ENCODE measurements around the gene C11orf91.

Gene C11orf91

DNA sequence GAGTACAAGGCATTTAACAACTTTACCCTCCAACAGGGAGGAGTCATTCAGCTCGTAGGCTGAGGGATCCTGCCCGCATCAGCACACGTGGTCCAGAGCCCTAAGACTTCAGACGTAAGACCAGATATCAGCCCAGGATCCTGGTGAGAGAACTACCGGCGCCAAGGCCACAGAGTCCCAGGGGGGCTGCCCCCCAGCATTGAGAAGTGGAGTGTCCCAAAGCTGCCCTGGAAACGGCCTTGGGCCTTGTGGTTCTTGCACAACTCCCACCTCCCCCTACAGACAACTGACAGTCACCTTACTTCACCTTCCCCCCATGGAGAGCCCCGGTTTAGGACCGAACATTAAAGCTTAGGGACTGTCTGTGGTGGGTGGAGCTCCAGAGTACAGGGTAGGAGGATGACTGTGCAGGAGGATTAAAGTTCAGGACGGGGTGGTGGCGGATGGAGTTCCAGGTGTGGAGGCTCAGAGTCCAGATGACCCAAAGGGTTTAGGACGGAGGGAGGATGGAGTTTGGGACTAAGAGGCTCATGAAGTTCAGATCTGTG lies 1.0 kb downstream of the C11orf91 start:
- Histone ChIP-seq H3K27me3 (ENCODE audit: insufficient read depth, insufficient read length) (peaks cover 4% of the 10 kb centered on the region), H3K9me3 (ENCODE audit: insufficient read depth, low read length) (no peaks in the 10 kb centered on the region), H3K36me3 (ENCODE audit: insufficient read depth, insufficient read length, low read length) (no peaks in the 10 kb centered on the region), H3K9ac (ENCODE audit: insufficient read length, low read depth) (peak overlapping the region; percentile 46), H3K4me1 (ENCODE audit: insufficient read depth, insufficient read length) (peaks cover 5% of the 10 kb centered on the region), H3K4me3 (ENCODE audit: insufficient read length, low read depth) (peak overlapping the region; percentile 41)
- TF ChIP-seq ZNF274 (IDR thresholded peaks at IDR 0.05; ENCODE audit: low read depth, low read length) (no peak), YY1 (IDR thresholded peaks at IDR 0.05; ENCODE audit: insufficient read depth, insufficient read length) (no peak), SUZ12 (IDR thresholded peaks at IDR 0.05; ENCODE audit: extremely low read depth, insufficient read depth, insufficient read length) (no peak)
- no peak for DNase-seq (ENCODE audit: low read depth, low spot score)

DNA sequence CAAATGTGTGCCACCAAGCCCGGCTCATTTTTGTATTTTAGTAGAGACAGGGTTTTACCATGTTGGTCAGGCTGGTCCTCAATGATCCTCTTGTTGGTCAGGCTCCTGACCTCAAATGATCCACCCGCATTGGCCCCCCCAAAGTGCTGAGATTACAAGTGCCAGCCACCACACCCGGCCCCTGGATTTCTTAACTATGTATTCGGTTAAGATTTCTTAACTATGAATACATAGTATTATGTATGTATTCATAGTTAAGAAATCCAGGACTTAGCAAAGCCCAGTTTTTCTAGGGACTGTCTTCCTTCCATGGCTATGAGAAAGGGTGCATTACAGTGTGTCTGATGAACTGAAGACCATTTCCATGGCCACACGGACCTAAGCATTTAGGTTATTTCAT lies 1.7 kb downstream of the C11orf91 start:
- no peak for TF ChIP-seq YY1 (IDR thresholded peaks at IDR 0.05; ENCODE audit: insufficient read depth, insufficient read length)
- no peak for TF ChIP-seq SUZ12 (IDR thresholded peaks at IDR 0.05; ENCODE audit: extremely low read depth, insufficient read depth, insufficient read length)
- TF ChIP-seq ZNF274 (IDR thresholded peaks at IDR 0.05; ENCODE audit: low read depth, low read length), result no peak
- H3K4me3 ChIP-seq (ENCODE audit: insufficient read length, low read depth), result no peak overlapping the region
- H3K9me3 ChIP-seq (ENCODE audit: insufficient read depth, low read length), result no peaks in the 10 kb centered on the region
- no peak for DNase-seq (ENCODE audit: low read depth, low spot score)
- no peak overlapping the region for H3K9ac ChIP-seq (ENCODE audit: insufficient read length, low read depth)
- no peaks in the 10 kb centered on the region for H3K36me3 ChIP-seq (ENCODE audit: insufficient read depth, insufficient read length, low read length)
- H3K27me3 ChIP-seq (ENCODE audit: insufficient read depth, insufficient read length), result peaks cover 4% of the 10 kb centered on the region
- H3K4me1 ChIP-seq (ENCODE audit: insufficient read depth, insufficient read length), result peaks cover 5% of the 10 kb centered on the region

DNA sequence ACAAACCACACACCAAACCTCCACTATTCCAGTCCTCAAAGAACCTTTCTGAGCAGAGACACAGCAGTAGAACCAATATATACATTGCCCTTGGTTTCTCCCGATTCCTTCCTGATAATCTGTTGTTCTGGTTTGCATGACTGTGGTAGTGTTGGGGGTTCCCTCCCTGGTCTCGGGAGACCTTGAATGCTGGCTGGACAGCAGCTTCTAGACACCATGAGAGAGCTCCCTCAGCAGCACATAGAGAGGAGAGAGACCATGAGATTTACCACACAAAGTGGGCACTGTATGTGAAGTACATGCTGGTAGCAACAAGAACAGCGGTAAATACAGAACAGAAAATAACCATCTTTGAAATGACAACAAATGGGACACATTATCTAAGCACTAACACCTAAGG lies 2.6 kb downstream of the C11orf91 start:
- Histone ChIP-seq H3K9me3 (ENCODE audit: insufficient read depth, low read length) (no peaks in the 10 kb centered on the region), H3K36me3 (ENCODE audit: insufficient read depth, insufficient read length, low read length) (no peaks in the 10 kb centered on the region), H3K4me1 (ENCODE audit: insufficient read depth, insufficient read length) (peaks cover 8% of the 10 kb centered on the region), H3K4me3 (ENCODE audit: insufficient read length, low read depth) (no peak overlapping the region), H3K9ac (ENCODE audit: insufficient read length, low read depth) (no peak overlapping the region), H3K27me3 (ENCODE audit: insufficient read depth, insufficient read length) (peaks cover 4% of the 10 kb centered on the region)
- no peak for TF ChIP-seq SUZ12 (IDR thresholded peaks at IDR 0.05; ENCODE audit: extremely low read depth, insufficient read depth, insufficient read length)
- no peak for TF ChIP-seq ZNF274 (IDR thresholded peaks at IDR 0.05; ENCODE audit: low read depth, low read length)
- no peak for TF ChIP-seq YY1 (IDR thresholded peaks at IDR 0.05; ENCODE audit: insufficient read depth, insufficient read length)
- no peak for DNase-seq (ENCODE audit: low read depth, low spot score)

DNA sequence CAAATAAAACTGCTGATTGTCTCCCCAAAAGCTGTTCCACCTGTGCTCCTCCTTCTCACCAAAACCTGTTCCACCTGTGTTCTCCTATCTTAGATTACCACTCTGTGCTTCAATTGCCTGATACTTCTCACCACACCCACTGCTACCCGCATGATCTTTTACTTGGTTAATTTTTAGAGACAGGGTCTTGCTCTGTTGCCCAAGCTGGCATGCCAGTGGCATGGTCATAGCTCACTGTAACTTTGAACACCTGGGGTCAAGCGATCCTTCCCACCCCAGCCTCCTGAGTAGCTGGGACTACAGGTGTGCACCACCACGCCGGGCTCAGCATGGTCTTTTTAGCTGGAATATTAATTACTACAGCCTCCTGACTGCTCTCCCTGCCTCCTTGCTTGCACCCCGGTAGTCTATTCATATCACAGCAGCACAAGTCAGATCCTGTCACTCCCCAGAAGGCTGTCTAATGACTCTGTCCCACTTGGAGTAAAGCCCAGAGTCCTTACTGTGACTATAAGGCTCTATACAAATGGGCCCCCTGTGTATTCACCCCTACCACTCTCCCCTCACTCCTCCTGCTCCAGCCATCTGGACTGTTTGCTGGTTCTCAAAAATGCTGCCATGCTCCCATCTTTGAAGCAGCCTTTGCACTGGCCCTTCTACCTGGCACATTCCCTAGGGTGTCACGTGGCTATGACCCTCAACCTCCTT lies 3.5 kb downstream of the C11orf91 start:
- Histone ChIP-seq H3K9ac (ENCODE audit: insufficient read length, low read depth) (no peak overlapping the region), H3K27me3 (ENCODE audit: insufficient read depth, insufficient read length) (peaks cover 4% of the 10 kb centered on the region), H3K4me1 (ENCODE audit: insufficient read depth, insufficient read length) (peaks cover 8% of the 10 kb centered on the region), H3K9me3 (ENCODE audit: insufficient read depth, low read length) (no peaks in the 10 kb centered on the region), H3K4me3 (ENCODE audit: insufficient read length, low read depth) (no peak overlapping the region), H3K36me3 (ENCODE audit: insufficient read depth, insufficient read length, low read length) (no peaks in the 10 kb centered on the region)
- TF ChIP-seq YY1 (IDR thresholded peaks at IDR 0.05; ENCODE audit: insufficient read depth, insufficient read length) (no peak), ZNF274 (IDR thresholded peaks at IDR 0.05; ENCODE audit: low read depth, low read length) (no peak), SUZ12 (IDR thresholded peaks at IDR 0.05; ENCODE audit: extremely low read depth, insufficient read depth, insufficient read length) (no peak)
- no peak for DNase-seq (ENCODE audit: low read depth, low spot score)

DNA sequence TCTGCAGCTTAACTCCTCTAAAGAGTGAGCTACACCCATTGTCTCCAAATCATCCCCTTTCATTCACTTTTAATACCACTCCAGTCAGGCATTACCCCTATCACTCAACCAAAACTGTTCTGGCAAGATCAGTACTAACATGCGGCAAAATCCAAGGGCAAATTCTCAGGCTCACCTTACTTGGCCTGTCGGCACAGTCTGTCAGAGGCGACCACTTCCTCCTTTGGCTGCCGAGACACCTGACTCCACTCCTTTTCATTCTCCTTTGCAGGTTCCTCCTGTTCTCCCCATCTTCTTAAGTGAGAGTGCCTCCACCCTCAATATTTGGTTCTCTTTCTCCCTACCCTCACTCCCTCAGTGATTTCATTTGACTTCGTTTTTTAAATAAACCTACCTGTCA lies 4.2 kb downstream of the C11orf91 start:
- Histone ChIP-seq H3K4me3 (ENCODE audit: insufficient read length, low read depth) (no peak overlapping the region), H3K27me3 (ENCODE audit: insufficient read depth, insufficient read length) (peaks cover 4% of the 10 kb centered on the region), H3K9me3 (ENCODE audit: insufficient read depth, low read length) (no peaks in the 10 kb centered on the region), H3K9ac (ENCODE audit: insufficient read length, low read depth) (no peak overlapping the region), H3K4me1 (ENCODE audit: insufficient read depth, insufficient read length) (peaks cover 8% of the 10 kb centered on the region), H3K36me3 (ENCODE audit: insufficient read depth, insufficient read length, low read length) (no peaks in the 10 kb centered on the region)
- DNase-seq (ENCODE audit: low read depth, low spot score), result no peak
- no peak for TF ChIP-seq YY1 (IDR thresholded peaks at IDR 0.05; ENCODE audit: insufficient read depth, insufficient read length)
- TF ChIP-seq ZNF274 (IDR thresholded peaks at IDR 0.05; ENCODE audit: low read depth, low read length), result no peak
- no peak for TF ChIP-seq SUZ12 (IDR thresholded peaks at IDR 0.05; ENCODE audit: extremely low read depth, insufficient read depth, insufficient read length)

DNA sequence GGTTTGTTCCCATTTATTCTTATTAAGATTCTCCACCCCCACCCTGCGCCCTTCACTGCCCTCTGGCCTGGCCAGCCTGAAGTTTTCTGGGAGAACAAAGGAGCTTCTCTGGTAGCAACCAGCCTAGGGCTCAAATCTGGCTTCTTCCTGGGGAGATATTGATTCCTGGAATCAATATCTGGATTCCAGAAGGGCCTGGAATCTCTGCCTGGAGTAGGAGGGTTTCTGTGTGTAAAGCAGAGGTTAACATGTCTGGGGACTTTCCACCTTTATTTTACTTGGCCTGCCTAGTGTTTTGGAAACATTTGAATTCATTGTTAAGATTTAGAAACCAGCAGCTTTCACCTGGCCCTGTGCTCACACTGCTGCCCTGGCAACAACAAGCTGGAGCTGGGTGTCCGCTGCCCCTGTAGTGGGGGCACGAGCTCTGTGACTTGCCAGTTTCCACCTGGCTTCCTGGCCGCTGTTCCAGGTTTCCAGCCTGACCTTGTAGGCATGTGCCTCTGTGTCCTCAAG lies 5.5 kb downstream of the C11orf91 start:
- peaks cover 4% of the 10 kb centered on the region for H3K27me3 ChIP-seq (ENCODE audit: insufficient read depth, insufficient read length)
- no peak overlapping the region for H3K9ac ChIP-seq (ENCODE audit: insufficient read length, low read depth)
- H3K4me1 ChIP-seq (ENCODE audit: insufficient read depth, insufficient read length), result peaks cover 8% of the 10 kb centered on the region
- no peak for TF ChIP-seq ZNF274 (IDR thresholded peaks at IDR 0.05; ENCODE audit: low read depth, low read length)
- no peak for TF ChIP-seq YY1 (IDR thresholded peaks at IDR 0.05; ENCODE audit: insufficient read depth, insufficient read length)
- TF ChIP-seq SUZ12 (IDR thresholded peaks at IDR 0.05; ENCODE audit: extremely low read depth, insufficient read depth, insufficient read length), result no peak
- no peak overlapping the region for H3K4me3 ChIP-seq (ENCODE audit: insufficient read length, low read depth)
- H3K9me3 ChIP-seq (ENCODE audit: insufficient read depth, low read length), result no peaks in the 10 kb centered on the region
- DNase-seq (ENCODE audit: low read depth, low spot score), result no peak
- H3K36me3 ChIP-seq (ENCODE audit: insufficient read depth, insufficient read length, low read length), result no peaks in the 10 kb centered on the region

DNA sequence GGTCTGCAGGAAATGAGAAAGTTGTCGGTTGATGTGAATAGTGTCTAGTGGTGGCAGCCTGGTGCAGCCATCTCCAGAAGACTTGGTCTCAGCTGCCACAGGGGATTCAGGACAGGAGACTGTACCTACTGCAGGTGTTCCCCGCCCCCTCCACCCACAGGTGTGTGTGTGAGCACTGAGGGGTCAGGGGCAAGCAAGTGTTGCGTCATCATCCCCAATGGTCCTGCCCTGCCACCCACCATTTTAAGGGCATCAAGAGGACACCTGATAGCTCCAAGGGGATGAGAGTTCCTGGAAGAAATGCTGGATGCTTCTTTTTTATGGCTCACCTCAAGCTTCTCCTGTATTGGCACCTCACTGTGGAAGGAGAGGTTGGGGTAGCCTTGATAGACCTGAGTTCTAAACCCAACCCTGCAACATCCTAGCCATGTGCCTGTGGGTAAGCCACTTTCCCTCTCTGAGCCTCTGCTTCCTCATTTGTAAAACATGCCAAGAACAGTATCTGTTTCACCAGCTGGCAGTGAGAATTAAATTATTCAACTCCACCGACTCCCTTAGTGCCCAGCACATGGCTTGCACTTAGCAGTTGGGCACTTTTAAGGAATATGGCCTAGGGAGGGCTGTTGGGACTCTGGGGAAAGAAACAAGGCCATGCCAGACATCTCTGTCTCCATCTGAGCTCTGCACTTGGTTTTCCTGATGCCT lies 6.1 kb downstream of the C11orf91 start:
- no peak for DNase-seq (ENCODE audit: low read depth, low spot score)
- no peaks in the 10 kb centered on the region for H3K36me3 ChIP-seq (ENCODE audit: insufficient read depth, insufficient read length, low read length)
- no peaks in the 10 kb centered on the region for H3K9me3 ChIP-seq (ENCODE audit: insufficient read depth, low read length)
- peaks cover 8% of the 10 kb centered on the region for H3K4me1 ChIP-seq (ENCODE audit: insufficient read depth, insufficient read length)
- H3K4me3 ChIP-seq (ENCODE audit: insufficient read length, low read depth), result no peak overlapping the region
- H3K9ac ChIP-seq (ENCODE audit: insufficient read length, low read depth), result no peak overlapping the region
- H3K27me3 ChIP-seq (ENCODE audit: insufficient read depth, insufficient read length), result peaks cover 4% of the 10 kb centered on the region
- TF ChIP-seq SUZ12 (IDR thresholded peaks at IDR 0.05; ENCODE audit: extremely low read depth, insufficient read depth, insufficient read length) (no peak), YY1 (IDR thresholded peaks at IDR 0.05; ENCODE audit: insufficient read depth, insufficient read length) (no peak), ZNF274 (IDR thresholded peaks at IDR 0.05; ENCODE audit: low read depth, low read length) (no peak)
